ENCODE data around the gene MEGF10. TPM values are rescaled to one million over a fixed set of nuclear protein-coding genes. Genes with fewer than 3 reads are reported as not detected.

The MEGF10 gene
- total RNA-seq (ENCODE audit: unreplicated experiment), result 0.69 TPM
- long read RNA-seq, result 0 reads

GRCh38 chr5:127290019-127290945, at the start of gene MEGF10:
Gene MEGF10, plus strand, starts transcription at chr5:127290796. Its CDS starts 40,513 bp downstream, at chr5:127331309.
- TF ChIP-seq CTCF (IDR thresholded peaks at IDR 0.05; ENCODE audit: partially characterized antibody, unreplicated experiment), result peak; percentile 25
- H3K9me3 Mint-ChIP-seq (ENCODE audit: unreplicated experiment), result no peaks in the 10 kb centered on the region
- H3K4me1 Mint-ChIP-seq (ENCODE audit: low read depth, unreplicated experiment), result peaks cover 5% of the 10 kb centered on the region
- H3K4me3 Mint-ChIP-seq (ENCODE audit: unreplicated experiment), result peak within 1 kb of the TSS; percentile 87
- peak; percentile 67 for DNase-seq
- H3K27ac Mint-ChIP-seq (ENCODE audit: unreplicated experiment), result no peak within 1 kb of the TSS
- H3K27me3 Mint-ChIP-seq (ENCODE audit: unreplicated experiment), result no peaks in the 10 kb centered on the region
- peaks cover 5% of the 10 kb centered on the region for H3K36me3 Mint-ChIP-seq (ENCODE audit: unreplicated experiment)

- no peak for TF ChIP-seq CTCF (IDR thresholded peaks at IDR 0.05; ENCODE audit: partially characterized antibody, unreplicated experiment)
- Mint-ChIP-seq H3K36me3 (ENCODE audit: unreplicated experiment) (peaks cover 5% of the 10 kb centered on the region), H3K4me3 (ENCODE audit: unreplicated experiment) (no peak overlapping the region), H3K27me3 (ENCODE audit: unreplicated experiment) (no peaks in the 10 kb centered on the region), H3K9me3 (ENCODE audit: unreplicated experiment) (peaks cover 2% of the 10 kb centered on the region), H3K27ac (ENCODE audit: unreplicated experiment) (no peak overlapping the region), H3K4me1 (ENCODE audit: low read depth, unreplicated experiment) (no peaks in the 10 kb centered on the region)
- no peak for DNase-seq
Measured at GRCh38 chr5:127243011-127243410, 47.6 kb upstream of the MEGF10 start.

GRCh38 chr5:127254729-127255284, 35.8 kb upstream of the MEGF10 start:
- Mint-ChIP-seq H3K4me1 (ENCODE audit: low read depth, unreplicated experiment) (no peaks in the 10 kb centered on the region), H3K27me3 (ENCODE audit: unreplicated experiment) (no peaks in the 10 kb centered on the region), H3K4me3 (ENCODE audit: unreplicated experiment) (no peak overlapping the region), H3K36me3 (ENCODE audit: unreplicated experiment) (peaks cover 9% of the 10 kb centered on the region), H3K27ac (ENCODE audit: unreplicated experiment) (no peak overlapping the region), H3K9me3 (ENCODE audit: unreplicated experiment) (peaks cover 2% of the 10 kb centered on the region)
- no peak for TF ChIP-seq CTCF (IDR thresholded peaks at IDR 0.05; ENCODE audit: partially characterized antibody, unreplicated experiment)
- no peak for DNase-seq

- TF ChIP-seq CTCF (IDR thresholded peaks at IDR 0.05; ENCODE audit: partially characterized antibody, unreplicated experiment), result no peak
- H3K4me1 Mint-ChIP-seq (ENCODE audit: low read depth, unreplicated experiment), result no peaks in the 10 kb centered on the region
- H3K4me3 Mint-ChIP-seq (ENCODE audit: unreplicated experiment), result no peak overlapping the region
- DNase-seq, result no peak
- H3K27me3 Mint-ChIP-seq (ENCODE audit: unreplicated experiment), result no peaks in the 10 kb centered on the region
- H3K27ac Mint-ChIP-seq (ENCODE audit: unreplicated experiment), result no peak overlapping the region
- H3K9me3 Mint-ChIP-seq (ENCODE audit: unreplicated experiment), result peaks cover 2% of the 10 kb centered on the region
- H3K36me3 Mint-ChIP-seq (ENCODE audit: unreplicated experiment), result peaks cover 9% of the 10 kb centered on the region
Measured at GRCh38 chr5:127256886-127257597, 33.6 kb upstream of the MEGF10 start.

Data from glutamatergic neuron (in vitro differentiated cells).